ENCODE data around the gene HTATSF1. TPM values are rescaled to one million over a fixed set of nuclear protein-coding genes. Genes with fewer than 3 reads are reported as not detected.

The HTATSF1 gene
- total and polyA plus RNA-seq, 2 donors (not counting 1 experiment from before 2014, with no cell fraction given) = 1.0 to 18.7 TPM

GRCh38 chrX:136496764-136497555 is 432 bp upstream of the HTATSF1 start:
- TF ChIP-seq CTCF (IDR thresholded peaks at IDR 0.05) (no peak), EZH2 (IDR thresholded peaks at IDR 0.05; ENCODE audit: borderline replicate concordance, insufficient read depth, low read depth, low read length, poor library complexity, severe bottlenecking) (no peak)
- Mint-ChIP-seq H3K4me1 (peaks cover 20% of the 10 kb centered on the region), H3K4me3 (peak overlapping the region; percentile 93), H3K27ac (peak overlapping the region; percentile 99), H3K9me3 (ENCODE audit: insufficient read depth) (no peaks in the 10 kb centered on the region), H3K27me3 (no peaks in the 10 kb centered on the region)
- WGBS (ENCODE audit: insufficient coverage) = under 1% methylated on average over 78 of the region's 111 CpGs
- peaks cover 6 to 7% of the 10 kb centered on the region in 2 donors for H3K4me1 ChIP-seq (ENCODE audit: control insufficient read depth in 2 of 2, insufficient read depth in 2 of 2, low read length in 2 of 2)
- H3K4me2 ChIP-seq (replicated peaks; ENCODE audit: low read depth, low read length, poor library complexity, severe bottlenecking) = peak overlapping the region; percentile 78
- ChIA-PET POLR2A (no interaction called here), CTCF (no interaction called here)
- H3K27me3 ChIP-seq (replicated peaks in 1 of 4; ENCODE audit: control extremely low read depth in 1 of 4, control insufficient read depth in 3 of 4, insufficient read depth in 4 of 4, low read length in 3 of 4) = no peaks in the 10 kb centered on the region
- peaks cover 0 to 13% of the 10 kb centered on the region in 2 experiments for H3K36me3 ChIP-seq (replicated peaks in 1 of 2; ENCODE audit: control extremely low read depth in 1 of 2, control insufficient read depth in 1 of 2, extremely low read depth in 1 of 2, insufficient read depth in 2 of 2, low read length in 1 of 2)
- peak overlapping the region; percentile 62 to 83 (median 75) for H3K4me3 ChIP-seq (ENCODE audit: control extremely low read depth in 1 of 5, extremely low read depth in 1 of 5, insufficient read depth in 1 of 5, low read depth in 2 of 5, low read length in 4 of 5)
- no peaks in the 10 kb centered on the region for H4K20me1 ChIP-seq (ENCODE audit: control insufficient read depth, insufficient read depth, low read length, poor library complexity, severe bottlenecking)
- DNase-seq = peak; percentile 92
- peak overlapping the region; percentile 90 to 91 for H3K27ac ChIP-seq (ENCODE audit: low read length in 2 of 2)
- intact Hi-C loops (cut with micrococcal nuclease) = loop anchor here (1.0 to 10.0 kb wide), 6 partner anchors 245 to 522 kb away; partner anchors contain the start of genes FHL1, MAP7D3 and SLC9A6
- H2AFZ ChIP-seq (ENCODE audit: insufficient read depth, low read depth, low read length, poor library complexity, severe bottlenecking) = peak overlapping the region; percentile 80
- peak overlapping the region; percentile 70 for H3K9ac ChIP-seq (ENCODE audit: low read length)
- no peaks in the 10 kb centered on the region for H3K9me3 ChIP-seq (ENCODE audit: control extremely low read depth in 1 of 3, control insufficient read depth in 2 of 3, insufficient read depth in 1 of 3, low read length in 2 of 3)
- no peaks in the 10 kb centered on the region for H3K79me2 ChIP-seq (ENCODE audit: control insufficient read depth, insufficient read depth, low read length)
- peak; percentile 77 for ATAC-seq (ENCODE audit: low read depth)

DNA sequence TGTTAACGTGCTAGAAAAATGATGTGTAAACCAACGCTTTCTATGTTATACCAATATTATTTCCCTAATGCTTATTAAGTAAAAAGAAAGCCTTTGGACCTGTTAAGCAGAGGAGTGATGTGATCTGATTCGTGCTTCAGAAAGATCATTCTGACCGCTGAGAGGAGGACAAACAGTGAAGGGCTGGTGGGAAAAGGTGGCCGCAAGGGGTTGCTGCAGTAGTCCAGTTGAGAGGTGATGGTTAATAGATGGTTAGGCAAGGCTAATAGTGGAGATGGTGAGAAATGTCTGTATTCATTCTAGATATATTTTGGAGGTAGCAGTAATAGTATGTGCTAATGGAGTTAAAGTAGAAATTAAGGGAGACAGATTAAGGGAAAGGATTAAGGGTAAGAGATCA is 21.7 kb downstream of the HTATSF1 start:
- Mint-ChIP-seq H3K27ac (no peak overlapping the region), H3K9me3 (ENCODE audit: insufficient read depth) (no peaks in the 10 kb centered on the region), H3K27me3 (peaks cover 4% of the 10 kb centered on the region), H3K4me3 (no peak overlapping the region), H3K4me1 (peaks cover 2% of the 10 kb centered on the region)
- Histone ChIP-seq H3K36me3 (replicated peaks in 1 of 2; ENCODE audit: control extremely low read depth in 1 of 2, control insufficient read depth in 1 of 2, extremely low read depth in 1 of 2, insufficient read depth in 2 of 2, low read length in 1 of 2) (no peaks in the 10 kb centered on the region), H3K27ac (ENCODE audit: low read length in 2 of 2) (no peak overlapping the region), H3K4me1 (ENCODE audit: control insufficient read depth in 2 of 2, insufficient read depth in 2 of 2, low read length in 2 of 2) (no peaks in the 10 kb centered on the region), H3K79me2 (ENCODE audit: control insufficient read depth, insufficient read depth, low read length) (no peaks in the 10 kb centered on the region), H3K27me3 (replicated peaks in 1 of 4; ENCODE audit: control extremely low read depth in 1 of 4, control insufficient read depth in 3 of 4, insufficient read depth in 4 of 4, low read length in 3 of 4) (no peaks in the 10 kb centered on the region), H3K4me3 (ENCODE audit: control extremely low read depth in 1 of 5, extremely low read depth in 1 of 5, insufficient read depth in 1 of 5, low read depth in 2 of 5, low read length in 4 of 5) (no peak overlapping the region), H3K9me3 (ENCODE audit: control extremely low read depth in 1 of 3, control insufficient read depth in 2 of 3, insufficient read depth in 1 of 3, low read length in 2 of 3) (no peaks in the 10 kb centered on the region), H3K9ac (ENCODE audit: low read length) (no peak overlapping the region), H4K20me1 (ENCODE audit: control insufficient read depth, insufficient read depth, low read length, poor library complexity, severe bottlenecking) (no peaks in the 10 kb centered on the region), H2AFZ (ENCODE audit: insufficient read depth, low read depth, low read length, poor library complexity, severe bottlenecking) (no peak overlapping the region), H3K4me2 (replicated peaks; ENCODE audit: low read depth, low read length, poor library complexity, severe bottlenecking) (no peak overlapping the region)
- TF ChIP-seq EZH2 (IDR thresholded peaks at IDR 0.05; ENCODE audit: borderline replicate concordance, insufficient read depth, low read depth, low read length, poor library complexity, severe bottlenecking) (no peak), CTCF (IDR thresholded peaks at IDR 0.05) (no peak)
- intact Hi-C loops (cut with micrococcal nuclease) = no loop called here
- WGBS (ENCODE audit: insufficient coverage) = 91% methylated on average over 3 of the region's 5 CpGs
- POLR2A ChIA-PET = no interaction called here
- DNase-seq (no peak), ATAC-seq (ENCODE audit: low read depth) (no peak)
- CTCF ChIA-PET = no interaction called here
